ENCODE data around the gene OBSCN. TPM values are rescaled to one million over a fixed set of nuclear protein-coding genes. Genes with fewer than 3 reads are reported as not detected.

Gene OBSCN
- total and polyA plus RNA-seq, 2 of the 13 experiments (the other 11 are each of a cell fraction or from before 2014, with no cell fraction given), result 0.20 TPM

DNA sequence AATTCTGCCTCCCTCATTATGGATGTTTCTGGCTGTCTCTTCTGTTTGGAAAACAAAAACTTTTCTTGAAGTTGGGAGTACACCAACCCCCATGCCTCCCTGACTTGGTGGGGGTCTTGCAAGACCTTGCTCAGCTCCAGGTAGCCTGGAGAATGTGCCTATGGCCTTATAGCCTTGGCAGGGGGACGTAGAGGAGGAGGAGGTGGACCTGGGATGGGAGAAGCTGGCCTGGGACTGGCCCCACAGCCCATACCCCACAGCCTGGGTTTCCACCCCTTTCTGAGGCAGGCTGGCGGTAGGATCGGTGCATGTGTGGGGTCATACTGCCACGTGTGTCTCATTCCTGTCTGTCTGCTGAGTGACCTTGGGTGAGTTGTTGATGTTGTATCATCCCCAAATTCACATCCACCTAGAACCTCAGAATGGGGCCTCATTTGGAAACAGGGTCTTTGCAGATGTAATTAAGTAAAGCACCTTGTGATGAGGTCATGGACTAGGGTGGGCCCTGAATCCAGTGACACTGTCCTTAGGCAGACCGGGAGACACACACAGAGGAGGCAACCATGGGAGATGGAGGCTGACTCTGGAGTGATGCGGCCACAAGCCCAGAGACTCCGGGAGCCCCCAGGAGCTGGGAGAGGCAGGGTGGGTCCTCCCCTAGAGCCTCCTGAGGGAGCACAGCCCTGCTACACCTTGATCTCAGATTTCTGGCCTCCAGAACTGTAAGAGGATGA, 18.5 kb downstream of the OBSCN start:
- ChIA-PET CTCF (ENCODE audit: low intra/inter-chr PET ratio, low total read pairs) (no interaction called here), POLR2A (no interaction called here)
- Histone ChIP-seq H4K20me1 (ENCODE audit: insufficient read depth, low read length) (no peaks in the 10 kb centered on the region), H3K4me1 (ENCODE audit: insufficient read depth, low read length) (peaks cover 29% of the 10 kb centered on the region), H3K27me3 (ENCODE audit: control insufficient read depth in 1 of 2, insufficient read depth in 2 of 2, low read length in 2 of 2) (no peaks in the 10 kb centered on the region; a peak in 1 of 5 replicates), H3K9ac (ENCODE audit: insufficient read depth, low read depth, low read length) (no peak overlapping the region), H3K4me3 (replicated peaks in 1 of 3; ENCODE audit: insufficient read depth in 1 of 3, low read depth in 2 of 3, low read length in 3 of 3) (no peak overlapping the region), H3K36me3 (replicated peaks in 1 of 2; ENCODE audit: control insufficient read depth in 1 of 2, insufficient read depth in 2 of 2, low read length in 2 of 2) (no peaks in the 10 kb centered on the region), H3K27ac (ENCODE audit: extremely low read length, insufficient read depth, low read length) (no peak overlapping the region), H3K9me3 (ENCODE audit: low read length) (no peaks in the 10 kb centered on the region), H3K79me2 (ENCODE audit: insufficient read depth, low read length) (no peaks in the 10 kb centered on the region), H3K4me2 (ENCODE audit: low read depth, low read length) (no peak overlapping the region), H2AFZ (ENCODE audit: low read length) (no peak overlapping the region)
- TF ChIP-seq, protein P1, sequence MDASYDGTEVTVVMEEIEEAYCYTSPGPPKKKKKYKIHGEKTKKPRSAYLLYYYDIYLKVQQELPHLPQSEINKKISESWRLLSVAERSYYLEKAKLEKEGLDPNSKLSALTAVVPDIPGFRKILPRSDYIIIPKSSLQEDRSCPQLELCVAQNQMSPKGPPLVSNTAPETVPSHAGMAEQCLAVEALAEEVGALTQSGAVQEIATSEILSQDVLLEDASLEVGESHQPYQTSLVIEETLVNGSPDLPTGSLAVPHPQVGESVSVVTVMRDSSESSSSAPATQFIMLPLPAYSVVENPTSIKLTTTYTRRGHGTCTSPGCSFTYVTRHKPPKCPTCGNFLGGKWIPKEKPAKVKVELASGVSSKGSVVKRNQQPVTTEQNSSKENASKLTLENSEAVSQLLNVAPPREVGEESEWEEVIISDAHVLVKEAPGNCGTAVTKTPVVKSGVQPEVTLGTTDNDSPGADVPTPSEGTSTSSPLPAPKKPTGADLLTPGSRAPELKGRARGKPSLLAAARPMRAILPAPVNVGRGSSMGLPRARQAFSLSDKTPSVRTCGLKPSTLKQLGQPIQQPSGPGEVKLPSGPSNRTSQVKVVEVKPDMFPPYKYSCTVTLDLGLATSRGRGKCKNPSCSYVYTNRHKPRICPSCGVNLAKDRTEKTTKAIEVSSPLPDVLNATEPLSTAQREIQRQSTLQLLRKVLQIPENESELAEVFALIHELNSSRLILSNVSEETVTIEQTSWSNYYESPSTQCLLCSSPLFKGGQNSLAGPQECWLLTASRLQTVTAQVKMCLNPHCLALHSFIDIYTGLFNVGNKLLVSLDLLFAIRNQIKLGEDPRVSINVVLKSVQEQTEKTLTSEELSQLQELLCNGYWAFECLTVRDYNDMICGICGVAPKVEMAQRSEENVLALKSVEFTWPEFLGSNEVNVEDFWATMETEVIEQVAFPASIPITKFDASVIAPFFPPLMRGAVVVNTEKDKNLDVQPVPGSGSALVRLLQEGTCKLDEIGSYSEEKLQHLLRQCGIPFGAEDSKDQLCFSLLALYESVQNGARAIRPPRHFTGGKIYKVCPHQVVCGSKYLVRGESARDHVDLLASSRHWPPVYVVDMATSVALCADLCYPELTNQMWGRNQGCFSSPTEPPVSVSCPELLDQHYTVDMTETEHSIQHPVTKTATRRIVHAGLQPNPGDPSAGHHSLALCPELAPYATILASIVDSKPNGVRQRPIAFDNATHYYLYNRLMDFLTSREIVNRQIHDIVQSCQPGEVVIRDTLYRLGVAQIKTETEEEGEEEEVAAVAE (CRISPR knock-in tag; IDR thresholded peaks at IDR 0.05; ENCODE audit: borderline replicate concordance), result no peak
- TF ChIP-seq, protein P2, sequence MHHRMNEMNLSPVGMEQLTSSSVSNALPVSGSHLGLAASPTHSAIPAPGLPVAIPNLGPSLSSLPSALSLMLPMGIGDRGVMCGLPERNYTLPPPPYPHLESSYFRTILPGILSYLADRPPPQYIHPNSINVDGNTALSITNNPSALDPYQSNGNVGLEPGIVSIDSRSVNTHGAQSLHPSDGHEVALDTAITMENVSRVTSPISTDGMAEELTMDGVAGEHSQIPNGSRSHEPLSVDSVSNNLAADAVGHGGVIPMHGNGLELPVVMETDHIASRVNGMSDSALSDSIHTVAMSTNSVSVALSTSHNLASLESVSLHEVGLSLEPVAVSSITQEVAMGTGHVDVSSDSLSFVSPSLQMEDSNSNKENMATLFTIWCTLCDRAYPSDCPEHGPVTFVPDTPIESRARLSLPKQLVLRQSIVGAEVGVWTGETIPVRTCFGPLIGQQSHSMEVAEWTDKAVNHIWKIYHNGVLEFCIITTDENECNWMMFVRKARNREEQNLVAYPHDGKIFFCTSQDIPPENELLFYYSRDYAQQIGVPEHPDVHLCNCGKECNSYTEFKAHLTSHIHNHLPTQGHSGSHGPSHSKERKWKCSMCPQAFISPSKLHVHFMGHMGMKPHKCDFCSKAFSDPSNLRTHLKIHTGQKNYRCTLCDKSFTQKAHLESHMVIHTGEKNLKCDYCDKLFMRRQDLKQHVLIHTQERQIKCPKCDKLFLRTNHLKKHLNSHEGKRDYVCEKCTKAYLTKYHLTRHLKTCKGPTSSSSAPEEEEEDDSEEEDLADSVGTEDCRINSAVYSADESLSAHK (CRISPR knock-in tag; IDR thresholded peaks at IDR 0.05; ENCODE audit: borderline replicate concordance), result no peak
- TF ChIP-seq, protein P3, sequence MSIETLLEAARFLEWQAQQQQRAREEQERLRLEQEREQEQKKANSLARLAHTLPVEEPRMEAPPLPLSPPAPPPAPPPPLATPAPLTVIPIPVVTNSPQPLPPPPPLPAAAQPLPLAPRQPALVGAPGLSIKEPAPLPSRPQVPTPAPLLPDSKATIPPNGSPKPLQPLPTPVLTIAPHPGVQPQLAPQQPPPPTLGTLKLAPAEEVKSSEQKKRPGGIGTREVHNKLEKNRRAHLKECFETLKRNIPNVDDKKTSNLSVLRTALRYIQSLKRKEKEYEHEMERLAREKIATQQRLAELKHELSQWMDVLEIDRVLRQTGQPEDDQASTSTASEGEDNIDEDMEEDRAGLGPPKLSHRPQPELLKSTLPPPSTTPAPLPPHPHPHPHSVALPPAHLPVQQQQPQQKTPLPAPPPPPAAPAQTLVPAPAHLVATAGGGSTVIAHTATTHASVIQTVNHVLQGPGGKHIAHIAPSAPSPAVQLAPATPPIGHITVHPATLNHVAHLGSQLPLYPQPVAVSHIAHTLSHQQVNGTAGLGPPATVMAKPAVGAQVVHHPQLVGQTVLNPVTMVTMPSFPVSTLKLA (IDR thresholded peaks at IDR 0.05), result peak; percentile 81
- ATAC-seq (no peak), FAIRE-seq (no peak), DNase-seq (ENCODE audit: low spot score) (no peak)
- intact Hi-C loops (cut with micrococcal nuclease; ENCODE audit: unreplicated experiment), result loop anchor here (5.0 kb wide), 1 partner anchor 291 kb away; no protein-coding TSS in a partner anchor
- 25% methylated on average over 4 of the region's 7 CpGs for WGBS (ENCODE audit: low lambda C conversion rate)
- BruUV-seq (replicated peaks), result no TSS peak
- in situ Hi-C loops (cut with HindIII; ENCODE audit: extremely low pct_ligation_motif_present, low pct_unique_long_range_greater_than_20kb), result no loop called here
